ENCODE results near the gene S100A16.

Gene S100A16

DNA sequence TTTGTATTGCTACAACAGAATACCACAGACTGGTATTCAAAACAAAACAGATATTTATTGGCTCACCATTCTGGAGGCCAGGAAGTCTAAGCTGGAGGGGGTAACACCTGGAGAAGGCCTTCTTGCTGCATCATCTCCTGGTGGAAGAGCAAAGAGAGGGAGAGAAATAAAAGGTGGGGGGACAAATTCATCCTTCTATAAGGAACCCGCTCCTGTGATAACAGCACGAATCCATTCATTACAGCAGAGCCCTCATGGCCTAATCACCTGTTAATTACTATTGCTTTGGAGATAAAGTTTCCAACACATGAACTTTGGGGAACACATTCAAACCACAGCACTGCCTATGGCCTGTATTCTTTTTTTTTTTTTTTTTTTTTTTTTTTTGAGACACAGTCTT is 52.7 kb downstream of the S100A16 start:
- no peak for DNase-seq

DNA sequence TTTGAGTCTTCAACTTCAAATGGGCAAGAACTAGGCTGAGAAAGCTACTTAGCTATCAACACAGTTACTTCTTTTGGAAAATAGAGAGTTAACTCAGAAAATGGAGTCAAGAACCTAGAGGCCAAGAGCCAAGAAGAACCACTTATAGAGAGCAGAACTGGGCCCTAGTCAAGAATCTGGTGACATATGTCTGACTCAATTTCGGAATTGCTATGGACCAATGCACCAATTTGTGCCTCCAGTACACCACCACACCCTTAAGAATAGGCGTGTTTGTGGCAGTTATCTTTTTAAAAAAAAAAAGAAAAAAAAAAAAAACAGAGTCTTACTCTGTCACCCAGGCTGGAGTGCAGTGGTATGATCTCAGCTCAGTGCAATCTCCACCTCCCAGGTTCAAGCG is 55.1 kb downstream of the S100A16 start:
- DNase-seq: no peak

Data from NCI-H524 (cell line).